ENCODE measurements around the gene RAB15.

Gene RAB15

GRCh38 chr14:64955297-64955696, 16.8 kb downstream of the RAB15 start:
- DNase-seq (ENCODE audit: low spot score): no peak

- no peak for DNase-seq (ENCODE audit: low spot score)
Observed at GRCh38 chr14:64954491-64955240, 17.5 kb downstream of the RAB15 start.

GRCh38 chr14:64953661-64954060, 18.5 kb downstream of the RAB15 start:
- no peak for DNase-seq (ENCODE audit: low spot score)

GRCh38 chr14:64953310-64953654, 18.9 kb downstream of the RAB15 start:
- no peak for DNase-seq (ENCODE audit: low spot score)

- DNase-seq (ENCODE audit: low spot score): peak; percentile 18
Observed at GRCh38 chr14:64952598-64953309, 19.4 kb downstream of the RAB15 start.

GRCh38 chr14:64951724-64952123, 20.4 kb downstream of the RAB15 start:
- DNase-seq (ENCODE audit: low spot score): no peak

GRCh38 chr14:64951291-64951690, 20.8 kb downstream of the RAB15 start:
- no peak for DNase-seq (ENCODE audit: low spot score)

GRCh38 chr14:64950889-64951288, 21.2 kb downstream of the RAB15 start:
- no peak for DNase-seq (ENCODE audit: low spot score)

GRCh38 chr14:64948612-64949210, 23.4 kb downstream of the RAB15 start:
- DNase-seq (ENCODE audit: low spot score): no peak

- no peak for DNase-seq (ENCODE audit: low spot score)
Observed at GRCh38 chr14:64947710-64948611, 24.2 kb downstream of the RAB15 start.

GRCh38 chr14:64946310-64947045, 25.7 kb downstream of the RAB15 start:
- no peak for DNase-seq (ENCODE audit: low spot score)

- DNase-seq (ENCODE audit: low spot score): no peak
Observed at GRCh38 chr14:64945431-64946178, 26.5 kb downstream of the RAB15 start.

- no peak for DNase-seq (ENCODE audit: low spot score)
Observed at GRCh38 chr14:64944861-64945260, 27.3 kb downstream of the RAB15 start.

- no peak for DNase-seq (ENCODE audit: low spot score)
Observed at GRCh38 chr14:64944041-64944440, 28.1 kb downstream of the RAB15 start.

- DNase-seq (ENCODE audit: low spot score): no peak
Observed at GRCh38 chr14:64943556-64943955, 28.6 kb downstream of the RAB15 start.

GRCh38 chr14:64942531-64943111, 29.5 kb downstream of the RAB15 start, which contains the start of gene GPX2:
GPX2 (minus strand) TSS chr14:64942745; CDS start chr14:64942726, 19 bp downstream.
- no peak for DNase-seq (ENCODE audit: low spot score)

GRCh38 chr14:64940336-64940910, 31.7 kb downstream of the RAB15 start:
- no peak for DNase-seq (ENCODE audit: low spot score)

GRCh38 chr14:64939817-64940190, 32.3 kb downstream of the RAB15 start:
- DNase-seq (ENCODE audit: low spot score): no peak

GRCh38 chr14:64938972-64939816, 32.9 kb downstream of the RAB15 start:
- no peak for DNase-seq (ENCODE audit: low spot score)
